Calu3 (cell line): ENCODE data around the gene RAB11FIP4. TPM values are rescaled to one million over a fixed set of nuclear protein-coding genes. Genes with fewer than 3 reads are reported as not detected.

ENCODE experiments used
- BruUV-seq: library from RNA; stranded (reverse); fragments of 400-500 nt; replicated peaks from 2 replicates; lab custom pipeline; 2021; lab: Mats Ljungman, UMichigan
- CTCF ChIA-PET: fragments of 300-600 bp; sonication (Branson Sonifier 250); formaldehyde crosslinking; loops from one replicate; lab custom pipeline; 2022; ENCODE audit warnings: antibody characterized with exemption; lab: Charles Lee
- DNase-seq: peaks from one replicate; pipeline ENCODE4 v3.0.0; 2022
- H3K27ac Mint-ChIP-seq: one replicate; pipeline ENCODE4 v1.8.0; 2022; ENCODE audit warnings: mixed read lengths; ENCODE audit not compliant: unreplicated experiment
- H3K27me3 Mint-ChIP-seq: one replicate; pipeline ENCODE4 v1.8.0; 2022; ENCODE audit warnings: mixed read lengths; ENCODE audit not compliant: unreplicated experiment
- H3K36me3 Mint-ChIP-seq: one replicate; pipeline ENCODE4 v1.8.0; 2022; ENCODE audit warnings: mild to moderate bottlenecking, moderate library complexity, mixed read lengths; ENCODE audit not compliant: insufficient read depth, unreplicated experiment
- H3K4me1 Mint-ChIP-seq: one replicate; pipeline ENCODE4 v1.8.0; 2022; ENCODE audit warnings: mild to moderate bottlenecking, low read depth, mixed read lengths; ENCODE audit not compliant: unreplicated experiment
- H3K4me3 Mint-ChIP-seq: one replicate; pipeline ENCODE4 v1.8.0; 2022; ENCODE audit warnings: mild to moderate bottlenecking, low read depth, moderate library complexity, mixed read lengths; ENCODE audit not compliant: unreplicated experiment
- H3K9me3 Mint-ChIP-seq: one replicate; pipeline ENCODE4 v1.8.0; 2022; ENCODE audit warnings: low read depth, mixed read lengths; ENCODE audit not compliant: unreplicated experiment
- CTCF ChIP-seq: fragments of 200-600 bp; IDR thresholded peaks from one replicate; pipeline ENCODE4 v1.8.0; 2022; ENCODE audit warnings: antibody characterized with exemption; ENCODE audit not compliant: unreplicated experiment
- intact Hi-C: fragments of 100-400 bp; cut with micrococcal nuclease; formaldehyde crosslinking; loops from one replicate; pipeline ENCODE4 v1.10.0; 2022; ENCODE audit not compliant: unreplicated experiment
- total RNA-seq: library from RNA; stranded (reverse); gene quantifications from 2 replicates; pipeline ENCODE4 v1.2.3, GENCODE V29; 2022

Gene RAB11FIP4
- total RNA-seq, 1 experiment from 2014 or later = 27.9 TPM

- Mint-ChIP-seq H3K4me3 (no peak overlapping the region), H3K9me3 (no peaks in the 10 kb centered on the region), H3K27ac (no peak overlapping the region), H3K4me1 (peaks cover 16% of the 10 kb centered on the region), H3K27me3 (no peaks in the 10 kb centered on the region), H3K36me3 (no peaks in the 10 kb centered on the region)
- DNase-seq = no peak
- no peak for TF ChIP-seq CTCF
- CTCF ChIA-PET = interaction anchor here (0.6 kb wide), 1 partner anchor 436 kb away, joined by 5 read pairs; no protein-coding TSS in a partner anchor
- intact Hi-C loops = no loop called here
- BruUV-seq = no TSS peak
Measured at GRCh38 chr17:31459716-31460115, 68.2 kb downstream of the RAB11FIP4 start.

DNA sequence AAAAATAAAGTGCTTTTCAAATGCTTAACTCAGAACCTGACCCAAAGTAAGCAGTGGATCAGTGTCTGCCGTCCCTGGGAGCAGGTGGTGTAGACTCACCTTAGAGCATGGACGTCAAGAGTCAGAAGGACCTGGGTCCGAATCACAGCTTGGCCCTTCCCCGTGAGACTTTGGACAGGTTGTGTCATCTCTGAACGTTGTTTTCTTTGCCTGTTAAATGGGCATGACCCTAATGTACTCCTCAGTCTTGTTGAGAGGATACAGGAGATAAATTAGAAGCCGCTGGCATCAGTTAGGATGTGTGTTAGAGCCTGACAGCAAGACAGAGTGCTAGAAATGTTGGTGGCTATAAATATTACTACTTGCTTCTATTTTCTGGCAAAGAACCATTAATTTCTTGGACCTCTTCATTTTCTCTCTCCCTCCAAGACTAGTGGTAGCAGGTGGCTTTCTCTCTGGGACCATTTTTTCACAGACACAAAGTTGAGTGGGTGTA, 68.8 kb downstream of the RAB11FIP4 start:
- intact Hi-C loops = no loop called here
- CTCF ChIA-PET = interaction anchor here (0.6 kb wide), 1 partner anchor 435 kb away, joined by 5 read pairs; no protein-coding TSS in a partner anchor

GRCh38 chr17:31461227-31461810, 69.8 kb downstream of the RAB11FIP4 start:
- Mint-ChIP-seq H3K4me1 (peaks cover 16% of the 10 kb centered on the region), H3K36me3 (no peaks in the 10 kb centered on the region), H3K4me3 (no peak overlapping the region), H3K9me3 (no peaks in the 10 kb centered on the region), H3K27ac (no peak overlapping the region), H3K27me3 (no peaks in the 10 kb centered on the region)
- intact Hi-C loops = no loop called here
- TF ChIP-seq CTCF = no peak
- no peak for DNase-seq
- BruUV-seq = no TSS peak
- CTCF ChIA-PET = interaction anchor here (0.7 kb wide), 1 partner anchor 24 kb away, joined by 4 read pairs; no protein-coding TSS in a partner anchor

More for the DNA sequence above, 68.8 kb downstream of the RAB11FIP4 start:
- no peaks in the 10 kb centered on the region for H3K36me3 Mint-ChIP-seq
- TF ChIP-seq CTCF = no peak
- H3K27ac Mint-ChIP-seq = no peak overlapping the region
- H3K27me3 Mint-ChIP-seq = no peaks in the 10 kb centered on the region
- no peaks in the 10 kb centered on the region for H3K9me3 Mint-ChIP-seq
- no peak overlapping the region for H3K4me3 Mint-ChIP-seq
- peaks cover 16% of the 10 kb centered on the region for H3K4me1 Mint-ChIP-seq
- no peak for DNase-seq
- no TSS peak for BruUV-seq

GRCh38 chr17:31462261-31462660, 70.8 kb downstream of the RAB11FIP4 start:
- BruUV-seq = no TSS peak
- no peak for TF ChIP-seq CTCF
- CTCF ChIA-PET = interaction anchor here (0.7 kb wide), 1 partner anchor 25 kb away, joined by 4 read pairs; no protein-coding TSS in a partner anchor
- no peak overlapping the region for H3K27ac Mint-ChIP-seq
- no peaks in the 10 kb centered on the region for H3K36me3 Mint-ChIP-seq
- peaks cover 8% of the 10 kb centered on the region for H3K4me1 Mint-ChIP-seq
- no peak for DNase-seq
- no peaks in the 10 kb centered on the region for H3K27me3 Mint-ChIP-seq
- no peak overlapping the region for H3K4me3 Mint-ChIP-seq
- H3K9me3 Mint-ChIP-seq = no peaks in the 10 kb centered on the region
- intact Hi-C loops = no loop called here
